IMR-90 (cell line): Measurements from ENCODE around the gene FRS3. TPM values are rescaled to one million over a fixed set of nuclear protein-coding genes. Genes with fewer than 3 reads are reported as not detected.

ENCODE experiments used
- ATAC-seq: fragments of 200-7000 bp; cut with Tn5 transposase; 2 replicates; pipeline ENCODE4 v1.9.1; 2020; ENCODE audit warnings: low read depth, mild to moderate bottlenecking, moderate library complexity
- BruUV-seq: library from RNA; stranded (reverse); fragments of 400-500 nt; replicated peaks from 2 replicates; lab custom pipeline; 2021; lab: Mats Ljungman, UMichigan
- CTCF ChIA-PET: fragments of 300-600 bp; formaldehyde crosslinking; extraction: SDS; loops from one replicate; lab custom pipeline; 2021; ENCODE audit warnings: antibody characterized with exemption; lab: Yijun Ruan, JAX
- POLR2A ChIA-PET: fragments of 300-600 bp; sonication (Branson Sonifier 250); formaldehyde crosslinking; loops from one replicate; lab custom pipeline; 2022; ENCODE audit warnings: antibody characterized with exemption; ENCODE audit not compliant: unreplicated experiment; lab: Charles Lee
- DNase-seq: peaks from one replicate; pipeline ENCODE4 v3.0.0; 2013
- H2AFZ ChIP-seq: replicated peaks from 2 replicates; pipeline ENCODE3; 2013; ENCODE audit warnings: low read length, mild to moderate bottlenecking; ENCODE audit not compliant: poor library complexity
- H2AK5ac ChIP-seq: 2 replicates; pipeline ENCODE4 v1.6.1; 2013; ENCODE audit warnings: low read depth, low read length, inconsistent platforms
- H2AK9ac ChIP-seq: replicated peaks from 2 replicates; pipeline ENCODE3; 2013; ENCODE audit warnings: mild to moderate bottlenecking, low read depth, low read length, moderate library complexity; ENCODE audit not compliant: poor library complexity
- H2BK120ac ChIP-seq: 2 replicates; pipeline ENCODE4 v1.6.1; 2013; ENCODE audit warnings: low read depth, low read length, inconsistent platforms
- H2BK15ac ChIP-seq: 3 replicates; pipeline ENCODE4 v1.6.1; 2013; ENCODE audit warnings: low read depth, low read length, inconsistent platforms
- H2BK20ac ChIP-seq: 2 replicates; pipeline ENCODE4 v1.6.1; 2013; ENCODE audit warnings: low read depth, mild to moderate bottlenecking, inconsistent platforms, low read length, moderate library complexity
- H2BK5ac ChIP-seq: 2 replicates; pipeline ENCODE4 v1.6.1; 2013; ENCODE audit warnings: mild to moderate bottlenecking, low read depth, low read length, inconsistent platforms; ENCODE audit not compliant: poor library complexity, severe bottlenecking
- H3K14ac ChIP-seq: replicated peaks from 2 replicates; pipeline ENCODE4 v1.6.1; 2013; ENCODE audit warnings: low read depth, low read length, inconsistent platforms
- H3K18ac ChIP-seq: 2 replicates; pipeline ENCODE4 v1.6.1; 2013; ENCODE audit warnings: low read depth, low read length, control low read depth
- H3K23ac ChIP-seq: 2 replicates; pipeline ENCODE4 v1.6.1; 2013; ENCODE audit warnings: low read depth, low read length, inconsistent platforms
- H3K27ac ChIP-seq: 2 replicates; pipeline ENCODE4 v1.5.1; 2013; ENCODE audit warnings: mild to moderate bottlenecking, control low read depth, low read length; ENCODE audit not compliant: insufficient read depth
- H3K27me3 ChIP-seq: 2 replicates; pipeline ENCODE4 v1.6.1; 2013; ENCODE audit warnings: low read length; ENCODE audit not compliant: control insufficient read depth, insufficient read depth
- H3K36me3 ChIP-seq: 2 replicates; pipeline ENCODE4 v1.6.1; 2013; ENCODE audit warnings: low read length, mixed read lengths; ENCODE audit not compliant: control insufficient read depth, insufficient read depth
- H3K4ac ChIP-seq: 2 replicates; pipeline ENCODE4 v1.6.1; 2013; ENCODE audit warnings: low read depth, low read length, inconsistent platforms
- H3K4me1 ChIP-seq: 2 replicates; pipeline ENCODE4 v1.6.1; 2013; ENCODE audit warnings: low read length, mixed read lengths; ENCODE audit not compliant: control insufficient read depth, insufficient read depth
- H3K4me2 ChIP-seq: 2 replicates; pipeline ENCODE4 v1.6.1; 2013; ENCODE audit warnings: low read depth, mild to moderate bottlenecking, control low read depth, low read length, moderate library complexity
- H3K4me3 ChIP-seq: 2 replicates; pipeline ENCODE4 v1.5.1; 2013; ENCODE audit warnings: low read depth, mild to moderate bottlenecking, control low read depth, low read length, moderate library complexity; ENCODE audit not compliant: insufficient read depth
- H3K56ac ChIP-seq: 2 replicates; pipeline ENCODE4 v1.6.1; 2013; ENCODE audit warnings: low read length, inconsistent platforms; ENCODE audit not compliant: insufficient read depth; ENCODE audit errors: extremely low read depth
- H3K79me1 ChIP-seq, 2 experiments: 2 replicates each; pipeline ENCODE4 v1.6.1; 2013; ENCODE audit warnings: low read length in 2 of 2, inconsistent platforms in 1 of 2, low read depth in 1 of 2
- H3K9ac ChIP-seq: 2 replicates; pipeline ENCODE4 v1.6.1; 2013; ENCODE audit warnings: low read depth, low read length, control low read depth
- H3K9me1 ChIP-seq: 2 replicates; pipeline ENCODE4 v1.6.1; 2013; ENCODE audit warnings: low read length, inconsistent platforms; ENCODE audit not compliant: insufficient read depth
- H3K9me3 ChIP-seq: 2 replicates; pipeline ENCODE4 v1.6.1; 2013; ENCODE audit warnings: low read length; ENCODE audit not compliant: control insufficient read depth, insufficient read depth
- H4K20me1 ChIP-seq: 2 replicates; pipeline ENCODE4 v1.6.1; 2013; ENCODE audit warnings: low read length, inconsistent platforms; ENCODE audit not compliant: insufficient read depth
- H4K5ac ChIP-seq: 2 replicates; pipeline ENCODE4 v1.6.1; 2013; ENCODE audit warnings: mild to moderate bottlenecking, low read depth, low read length, control low read depth
- H4K8ac ChIP-seq, 2 experiments: 2 replicates each; pipeline ENCODE4 v1.6.1; 2013; ENCODE audit warnings: low read depth in 2 of 2, low read length in 2 of 2, control low read depth in 1 of 2, inconsistent platforms in 1 of 2
- H4K91ac ChIP-seq: 2 replicates; pipeline ENCODE4 v1.6.1; 2013; ENCODE audit warnings: low read depth, low read length, inconsistent platforms; ENCODE audit not compliant: insufficient read depth
- MAZ ChIP-seq: IDR thresholded peaks from 2 replicates; pipeline ENCODE4 v1.6.1; 2012; ENCODE audit warnings: low read depth, mild to moderate bottlenecking, low read length, improper control_type of control experiment, moderate library complexity, borderline replicate concordance
- USF2 ChIP-seq: fragments of 150-350 bp; IDR thresholded peaks from 2 replicates; pipeline ENCODE4 v1.6.1; 2017; ENCODE audit warnings: mild to moderate bottlenecking, antibody characterized with exemption, low read length, low read depth
- WGBS, 2 experiments: methylation state at CpG; one replicate each; pipeline versions ENCODE4 v1.1.5 to v1.1.7; 2013; ENCODE audit warnings: missing lambda C conversion rate in 2 of 2; ENCODE audit not compliant: insufficient read length in 1 of 2; ENCODE audit errors: extremely low coverage in 2 of 2; 5-methylcytosine and 5-hydroxymethylcytosine counted together
- dilution Hi-C: fragments of 300-500 bp; cut with HindIII; formaldehyde crosslinking; loops from one replicate; pipeline ENCODE4 v1.14.3; 2018; ENCODE audit warnings: low sequenced_read_pairs; ENCODE audit not compliant: unreplicated experiment
- in situ Hi-C: fragments of 300-500 bp; cut with MboI; formaldehyde crosslinking; loops from 3 replicates; pipeline ENCODE4 v1.14.3; 2019; ENCODE audit warnings: low sequenced_read_pairs, inconsistent platforms, mixed read lengths
- intact Hi-C: fragments of 100-400 bp; cut with micrococcal nuclease; formaldehyde crosslinking; loops from 2 replicates; pipeline ENCODE4 v1.10.0; 2022
- polyA plus RNA-seq, 3 experiments: library from polyadenylated mRNA; depleted of rRNA; stranded (reverse); fragments of >200 nt; gene quantifications; 2 replicates each; pipeline ENCODE4 v1.2.3, GENCODE V29; 2012; ENCODE audit warnings: low replicate concordance in 1 of 3
- total RNA-seq: library from RNA; depleted of rRNA; stranded (reverse); fragments of >200 nt; gene quantifications from 2 replicates; pipeline ENCODE4 v1.2.3, GENCODE V29; 2012

FRS3 gene
- total and polyA plus RNA-seq, 2 of the 4 experiments (the other 2 are of a cell fraction), result 0.54 to 3.8 TPM

DNA sequence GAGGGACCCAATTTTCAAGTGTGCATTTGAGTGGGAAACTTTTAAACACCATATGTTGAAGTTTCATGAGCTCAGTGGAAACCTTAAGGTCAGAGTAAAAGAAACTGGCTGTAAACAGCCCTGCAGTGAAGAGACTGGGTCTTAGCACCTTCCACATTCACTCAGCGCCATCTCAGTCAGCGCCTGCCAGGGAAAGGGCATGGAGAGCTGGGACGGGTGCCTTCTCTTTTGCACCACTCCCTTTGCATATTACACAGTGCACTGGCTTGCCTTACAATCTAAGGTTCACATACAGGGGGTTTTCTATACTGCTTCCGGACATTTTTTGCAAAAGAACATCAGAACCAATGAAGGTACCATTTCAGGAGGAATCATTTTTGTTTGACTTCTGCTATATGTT lies 12.3 kb upstream of the FRS3 start:
- CTCF ChIA-PET, result no interaction called here
- Histone ChIP-seq H3K79me1 (peaks cover 16 to 19% of the 10 kb centered on the region in 2 experiments), H4K8ac (no peak overlapping the region), H2AK9ac (no peak overlapping the region), H3K9ac (no peak overlapping the region), H3K23ac (no peak overlapping the region), H2BK15ac (no peak overlapping the region), H2AK5ac (no peak overlapping the region), H4K91ac (no peak overlapping the region), H4K5ac (no peak overlapping the region), H2AFZ (no peak overlapping the region), H3K27me3 (no peaks in the 10 kb centered on the region), H3K4ac (no peak overlapping the region), H3K4me1 (no peaks in the 10 kb centered on the region), H2BK120ac (no peak overlapping the region), H3K18ac (no peak overlapping the region), H3K14ac (no peak overlapping the region), H4K20me1 (no peaks in the 10 kb centered on the region), H3K4me3 (no peak overlapping the region), H2BK20ac (no peak overlapping the region), H3K56ac (no peak overlapping the region), H3K27ac (no peak overlapping the region), H2BK5ac (no peak overlapping the region), H3K9me1 (0 out of 2 replicates have a peak, but pooled peaks cover 3% of the 10 kb centered on the region), H3K36me3 (peaks cover 23% of the 10 kb centered on the region), H3K9me3 (no peaks in the 10 kb centered on the region), H3K4me2 (no peak overlapping the region)
- no peak for TF ChIP-seq MAZ
- no peak for TF ChIP-seq USF2
- intact Hi-C loops, result no loop called here
- BruUV-seq, result no TSS peak
- DNase-seq, result no peak
- no peak for ATAC-seq
- dilution Hi-C loops, result no loop called here
- in situ Hi-C loops, result no loop called here
- POLR2A ChIA-PET, result no interaction called here
- WGBS, 2 experiments, result no CpG with 5 or more reads among the region's 4 CpGs
